Neural cell (in vitro differentiated cells): Measurements from ENCODE around the gene ACOX1.

ENCODE experiments used
- CTCF ChIP-seq: fragments of 450-650 bp; IDR thresholded peaks from 2 replicates; pipeline ENCODE4 v1.5.1; 2014; ENCODE audit warnings: antibody characterized with exemption, mild to moderate bottlenecking, moderate library complexity; ENCODE audit not compliant: poor library complexity, severe bottlenecking
- EP300 ChIP-seq: fragments of 450-650 bp; conservative IDR thresholded peaks from 2 replicates; pipeline ENCODE4 v1.6.1; 2014; ENCODE audit warnings: antibody characterized with exemption, mild to moderate bottlenecking, moderate library complexity; ENCODE audit not compliant: poor library complexity, severe bottlenecking
- EZH2 ChIP-seq: fragments of 200-600, 300-800 bp; shearing (Covaris generic), sonication (generic); IDR thresholded peaks from 2 replicates; pipeline ENCODE4 v1.6.1; 2014; ENCODE audit warnings: antibody characterized with exemption, low read length, borderline replicate concordance, mild to moderate bottlenecking; ENCODE audit not compliant: insufficient read depth, poor library complexity, severe bottlenecking
- POLR2AphosphoS5 ChIP-seq: IDR thresholded peaks from 2 replicates; pipeline ENCODE4 v1.6.1; 2012
- RAD21 ChIP-seq: fragments of 450-650 bp; conservative IDR thresholded peaks from 2 replicates; pipeline ENCODE4 v1.6.1; 2014; ENCODE audit warnings: antibody characterized with exemption, mild to moderate bottlenecking, moderate library complexity
- REST ChIP-seq: IDR thresholded peaks from 2 replicates; pipeline ENCODE4 v1.6.1; 2012; ENCODE audit warnings: borderline replicate concordance
- TAF1 ChIP-seq: IDR thresholded peaks from 2 replicates; pipeline ENCODE4 v1.6.1; 2012; ENCODE audit warnings: low read depth

- TF ChIP-seq CTCF (no peak), EZH2 (no peak), EP300 (no peak), POLR2AphosphoS5 (no peak), REST (no peak), RAD21 (no peak), TAF1 (no peak)
Measured at GRCh38 chr17:75925912-75926311, 53.1 kb downstream of the ACOX1 start.
